ENCODE measurements around the gene CDAN1. TPM values are rescaled to one million over a fixed set of nuclear protein-coding genes. Genes with fewer than 3 reads are reported as not detected.

CDAN1 gene
- total and polyA plus RNA-seq, 2 donors (not counting 1 experiment from before 2014, with no cell fraction given) = 3.0 to 8.9 TPM

DNA sequence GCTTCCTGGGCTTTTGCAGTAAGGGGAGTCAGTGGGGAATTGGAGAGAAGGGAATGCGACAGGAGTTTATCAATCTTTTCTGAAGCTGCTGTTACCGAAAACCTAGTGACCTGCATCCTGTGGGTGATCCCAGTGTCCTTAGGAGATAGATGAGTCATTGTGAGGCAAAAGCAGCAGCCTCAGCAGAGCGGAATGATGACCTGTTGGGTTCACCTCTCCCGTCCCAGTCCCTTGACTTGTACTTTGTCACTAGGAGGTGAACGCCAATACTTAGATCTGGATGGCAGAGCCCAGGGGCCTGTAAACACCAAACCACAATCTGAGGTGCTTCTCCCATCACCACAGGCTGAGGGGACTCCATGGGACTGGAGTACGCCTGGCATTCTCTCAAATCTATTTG, 17.9 kb downstream of the CDAN1 start:
- Histone ChIP-seq H3K27ac (ENCODE audit: insufficient read depth, low read length) (no peak overlapping the region), H4K20me1 (ENCODE audit: control insufficient read depth, extremely low read depth, insufficient read depth, low read length) (no peaks in the 10 kb centered on the region), H3K36me3 (ENCODE audit: control insufficient read depth, insufficient read depth, low read length) (no peaks in the 10 kb centered on the region), H3K4me3 (replicated peaks in 1 of 4; ENCODE audit: control extremely low read depth in 1 of 4, insufficient read depth in 1 of 4, low read depth in 3 of 4, low read length in 4 of 4) (no peak overlapping the region), H3K27me3 (ENCODE audit: control insufficient read depth, insufficient read depth, low read length) (no peaks in the 10 kb centered on the region), H2AFZ (ENCODE audit: low read length) (no peak overlapping the region), H3K79me2 (ENCODE audit: control insufficient read depth, insufficient read depth, low read length) (no peaks in the 10 kb centered on the region), H3K4me2 (ENCODE audit: extremely low read depth, insufficient read depth, low read length) (no peak overlapping the region), H3K4me1 (ENCODE audit: control insufficient read depth, extremely low read depth, insufficient read depth, low read length) (peaks cover 2% of the 10 kb centered on the region), H3K9ac (ENCODE audit: insufficient read depth, low read length) (no peak overlapping the region), H3K9me3 (ENCODE audit: control insufficient read depth, insufficient read depth, low read depth, low read length) (no peaks in the 10 kb centered on the region)
- DNase-seq (ENCODE audit: low read depth in 2 of 2) = no peak
- no peak for TF ChIP-seq EZH2 (IDR thresholded peaks at IDR 0.05; ENCODE audit: low read length, missing control alignments)
- TF ChIP-seq, protein P1, sequence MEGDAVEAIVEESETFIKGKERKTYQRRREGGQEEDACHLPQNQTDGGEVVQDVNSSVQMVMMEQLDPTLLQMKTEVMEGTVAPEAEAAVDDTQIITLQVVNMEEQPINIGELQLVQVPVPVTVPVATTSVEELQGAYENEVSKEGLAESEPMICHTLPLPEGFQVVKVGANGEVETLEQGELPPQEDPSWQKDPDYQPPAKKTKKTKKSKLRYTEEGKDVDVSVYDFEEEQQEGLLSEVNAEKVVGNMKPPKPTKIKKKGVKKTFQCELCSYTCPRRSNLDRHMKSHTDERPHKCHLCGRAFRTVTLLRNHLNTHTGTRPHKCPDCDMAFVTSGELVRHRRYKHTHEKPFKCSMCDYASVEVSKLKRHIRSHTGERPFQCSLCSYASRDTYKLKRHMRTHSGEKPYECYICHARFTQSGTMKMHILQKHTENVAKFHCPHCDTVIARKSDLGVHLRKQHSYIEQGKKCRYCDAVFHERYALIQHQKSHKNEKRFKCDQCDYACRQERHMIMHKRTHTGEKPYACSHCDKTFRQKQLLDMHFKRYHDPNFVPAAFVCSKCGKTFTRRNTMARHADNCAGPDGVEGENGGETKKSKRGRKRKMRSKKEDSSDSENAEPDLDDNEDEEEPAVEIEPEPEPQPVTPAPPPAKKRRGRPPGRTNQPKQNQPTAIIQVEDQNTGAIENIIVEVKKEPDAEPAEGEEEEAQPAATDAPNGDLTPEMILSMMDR (conservative IDR thresholded peaks at IDR 0.05 in 1 of 2, IDR thresholded peaks at IDR 0.05 in 1 of 2; ENCODE audit: low read depth in 1 of 2, low read length in 2 of 2) = no peak

- no peaks in the 10 kb centered on the region for H3K79me2 ChIP-seq (ENCODE audit: control insufficient read depth, insufficient read depth, low read length)
- no peaks in the 10 kb centered on the region for H3K36me3 ChIP-seq (ENCODE audit: control insufficient read depth, insufficient read depth, low read length)
- no peaks in the 10 kb centered on the region for H3K27me3 ChIP-seq (ENCODE audit: control insufficient read depth, insufficient read depth, low read length)
- peaks cover 2% of the 10 kb centered on the region for H3K4me1 ChIP-seq (ENCODE audit: control insufficient read depth, extremely low read depth, insufficient read depth, low read length)
- no peaks in the 10 kb centered on the region for H4K20me1 ChIP-seq (ENCODE audit: control insufficient read depth, extremely low read depth, insufficient read depth, low read length)
- H3K4me2 ChIP-seq (ENCODE audit: extremely low read depth, insufficient read depth, low read length) = no peak overlapping the region
- no peak for TF ChIP-seq EZH2 (IDR thresholded peaks at IDR 0.05; ENCODE audit: low read length, missing control alignments)
- TF ChIP-seq, protein P1 (conservative IDR thresholded peaks at IDR 0.05 in 1 of 2, IDR thresholded peaks at IDR 0.05 in 1 of 2; ENCODE audit: low read depth in 1 of 2, low read length in 2 of 2) = no peak
- no peak overlapping the region for H3K9ac ChIP-seq (ENCODE audit: insufficient read depth, low read length)
- DNase-seq (ENCODE audit: low read depth in 2 of 2) = no peak
- H3K27ac ChIP-seq (ENCODE audit: insufficient read depth, low read length) = no peak overlapping the region
- no peak overlapping the region for H2AFZ ChIP-seq (ENCODE audit: low read length)
- H3K4me3 ChIP-seq (replicated peaks in 1 of 4; ENCODE audit: control extremely low read depth in 1 of 4, insufficient read depth in 1 of 4, low read depth in 3 of 4, low read length in 4 of 4) = no peak overlapping the region
- no peaks in the 10 kb centered on the region for H3K9me3 ChIP-seq (ENCODE audit: control insufficient read depth, insufficient read depth, low read depth, low read length)
Measured at GRCh38 chr15:42716626-42717025, 20.3 kb downstream of the CDAN1 start.

DNA sequence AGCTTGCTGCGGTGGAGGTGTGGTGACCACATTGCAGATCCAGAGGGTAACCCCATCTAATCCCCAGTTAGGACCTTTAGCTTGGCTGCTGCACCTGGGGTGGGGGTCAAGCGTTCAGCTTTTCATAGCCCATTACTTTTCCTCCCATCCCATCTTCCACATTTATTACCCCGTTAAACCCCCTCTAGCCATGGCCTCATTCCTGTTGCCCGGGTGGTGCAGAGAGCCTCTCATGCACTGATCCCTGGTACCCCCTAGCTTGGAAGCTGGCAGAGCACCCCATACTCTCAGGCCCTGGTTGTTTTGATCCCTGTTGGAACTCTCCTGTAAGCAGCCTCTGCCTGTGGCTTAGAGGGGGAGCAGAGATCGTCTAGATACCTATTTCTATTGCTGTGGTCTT, 20.8 kb downstream of the CDAN1 start:
- DNase-seq (ENCODE audit: low read depth in 2 of 2) = no peak
- H3K4me2 ChIP-seq (ENCODE audit: extremely low read depth, insufficient read depth, low read length) = no peak overlapping the region

More for the DNA sequence above, 20.8 kb downstream of the CDAN1 start:
- H3K27me3 ChIP-seq (ENCODE audit: control insufficient read depth, insufficient read depth, low read length) = no peaks in the 10 kb centered on the region
- peaks cover 2% of the 10 kb centered on the region for H3K4me1 ChIP-seq (ENCODE audit: control insufficient read depth, extremely low read depth, insufficient read depth, low read length)
- H3K36me3 ChIP-seq (ENCODE audit: control insufficient read depth, insufficient read depth, low read length) = no peaks in the 10 kb centered on the region
- no peak overlapping the region for H3K4me3 ChIP-seq (replicated peaks in 1 of 4; ENCODE audit: control extremely low read depth in 1 of 4, insufficient read depth in 1 of 4, low read depth in 3 of 4, low read length in 4 of 4)
- TF ChIP-seq, protein P1 (conservative IDR thresholded peaks at IDR 0.05 in 1 of 2, IDR thresholded peaks at IDR 0.05 in 1 of 2; ENCODE audit: low read depth in 1 of 2, low read length in 2 of 2) = no peak
- no peak for TF ChIP-seq EZH2 (IDR thresholded peaks at IDR 0.05; ENCODE audit: low read length, missing control alignments)
- no peak overlapping the region for H2AFZ ChIP-seq (ENCODE audit: low read length)
- H3K79me2 ChIP-seq (ENCODE audit: control insufficient read depth, insufficient read depth, low read length) = no peaks in the 10 kb centered on the region
- H3K27ac ChIP-seq (ENCODE audit: insufficient read depth, low read length) = no peak overlapping the region
- H4K20me1 ChIP-seq (ENCODE audit: control insufficient read depth, extremely low read depth, insufficient read depth, low read length) = no peaks in the 10 kb centered on the region
- H3K9ac ChIP-seq (ENCODE audit: insufficient read depth, low read length) = no peak overlapping the region
- no peaks in the 10 kb centered on the region for H3K9me3 ChIP-seq (ENCODE audit: control insufficient read depth, insufficient read depth, low read depth, low read length)
